ENCODE measurements around the gene LENG1.
"Not testable (repeated sequence)": the region's sequence is repeated elsewhere in the genome, so short reads cannot be mapped to it uniquely, and the experiment has no call there.

GRCh38 chr19:54207193-54207592 is 47.7 kb upstream of the LENG1 start:
- TF ChIP-seq, protein P1, sequence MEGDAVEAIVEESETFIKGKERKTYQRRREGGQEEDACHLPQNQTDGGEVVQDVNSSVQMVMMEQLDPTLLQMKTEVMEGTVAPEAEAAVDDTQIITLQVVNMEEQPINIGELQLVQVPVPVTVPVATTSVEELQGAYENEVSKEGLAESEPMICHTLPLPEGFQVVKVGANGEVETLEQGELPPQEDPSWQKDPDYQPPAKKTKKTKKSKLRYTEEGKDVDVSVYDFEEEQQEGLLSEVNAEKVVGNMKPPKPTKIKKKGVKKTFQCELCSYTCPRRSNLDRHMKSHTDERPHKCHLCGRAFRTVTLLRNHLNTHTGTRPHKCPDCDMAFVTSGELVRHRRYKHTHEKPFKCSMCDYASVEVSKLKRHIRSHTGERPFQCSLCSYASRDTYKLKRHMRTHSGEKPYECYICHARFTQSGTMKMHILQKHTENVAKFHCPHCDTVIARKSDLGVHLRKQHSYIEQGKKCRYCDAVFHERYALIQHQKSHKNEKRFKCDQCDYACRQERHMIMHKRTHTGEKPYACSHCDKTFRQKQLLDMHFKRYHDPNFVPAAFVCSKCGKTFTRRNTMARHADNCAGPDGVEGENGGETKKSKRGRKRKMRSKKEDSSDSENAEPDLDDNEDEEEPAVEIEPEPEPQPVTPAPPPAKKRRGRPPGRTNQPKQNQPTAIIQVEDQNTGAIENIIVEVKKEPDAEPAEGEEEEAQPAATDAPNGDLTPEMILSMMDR (IDR thresholded peaks at IDR 0.05; ENCODE audit: low read depth, low read length) = not testable (repeated sequence)
- TF ChIP-seq EZH2phosphoT487 (IDR thresholded peaks at IDR 0.05; ENCODE audit: low read depth) = not testable (repeated sequence)

All from OCI-LY3 (cell line).